GM20431 (cell line): Measurements from ENCODE around the gene CASTOR2.
"Not testable (repeated sequence)": the region's sequence is repeated elsewhere in the genome, so short reads cannot be mapped to it uniquely, and the experiment has no call there.

Experiments used
- in situ Hi-C: fragments of 300-500 bp; cut with MseI, MboI; formaldehyde crosslinking; loops from one replicate; pipeline ENCODE4 v1.15.0; 2020; ENCODE audit warnings: low sequenced_read_pairs; ENCODE audit not compliant: unreplicated experiment

CASTOR2 gene

GRCh38 chr7:74993121-74993520 is 28.6 kb downstream of the CASTOR2 start:
- in situ Hi-C loops: no loop called here

DNA sequence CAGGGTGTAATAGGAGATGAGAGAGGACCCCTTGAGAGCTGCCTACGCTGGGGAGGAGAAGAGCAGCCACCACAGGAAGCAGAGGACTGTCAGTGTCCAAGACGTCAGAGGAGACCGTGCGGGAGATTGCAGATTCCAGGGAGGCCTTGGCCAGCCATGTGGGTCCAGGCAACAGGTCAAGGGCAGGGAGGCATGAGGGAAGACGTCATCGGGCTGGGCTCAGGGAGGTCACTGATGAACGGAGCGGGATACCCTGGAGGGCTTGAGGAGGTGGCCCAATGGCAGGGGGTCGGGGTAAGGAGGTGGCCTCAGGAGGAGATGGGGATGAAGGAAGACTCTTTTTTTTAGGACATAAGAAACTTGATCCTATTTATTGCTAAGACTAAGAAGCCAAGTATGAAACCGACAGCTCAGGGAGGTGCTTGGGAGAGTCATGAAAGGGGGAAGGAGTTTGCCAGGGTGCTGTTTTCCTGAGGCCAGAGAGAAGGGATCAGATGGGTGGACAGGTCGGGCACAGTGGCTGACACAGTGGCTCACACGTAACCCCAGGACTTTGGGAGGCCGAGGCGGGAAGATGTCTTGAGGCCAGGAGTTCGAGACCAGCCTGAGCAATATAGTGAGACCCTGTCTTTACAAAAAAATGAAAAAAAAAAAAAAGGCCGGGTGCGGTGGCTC is 30.5 kb downstream of the CASTOR2 start:
- in situ Hi-C loops: not testable (repeated sequence)

DNA sequence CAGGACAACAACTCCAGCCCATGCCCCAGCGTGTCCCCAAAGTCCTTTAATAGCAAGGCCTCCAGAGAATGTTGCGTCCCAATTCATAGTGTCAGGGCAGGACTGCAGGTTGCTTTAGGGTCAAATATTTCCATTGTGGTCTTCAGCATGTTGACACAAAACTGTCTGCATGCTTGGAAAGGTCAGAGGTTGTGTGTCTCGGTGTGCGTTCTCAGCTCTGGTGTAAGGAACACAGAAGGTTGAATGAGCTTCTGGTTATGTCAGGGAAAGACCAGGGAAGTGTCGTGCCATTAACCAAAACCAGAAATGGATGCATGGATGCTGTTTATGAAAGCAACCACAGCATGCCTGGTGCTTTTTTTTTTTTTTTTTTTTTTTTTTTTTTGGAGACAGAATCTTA is 31.9 kb downstream of the CASTOR2 start:
- in situ Hi-C loops: not testable (repeated sequence)

- in situ Hi-C loops: not testable (repeated sequence)
These were observed 33.3 kb downstream of the CASTOR2 start for GRCh38 chr7:74997811-74998210.

DNA sequence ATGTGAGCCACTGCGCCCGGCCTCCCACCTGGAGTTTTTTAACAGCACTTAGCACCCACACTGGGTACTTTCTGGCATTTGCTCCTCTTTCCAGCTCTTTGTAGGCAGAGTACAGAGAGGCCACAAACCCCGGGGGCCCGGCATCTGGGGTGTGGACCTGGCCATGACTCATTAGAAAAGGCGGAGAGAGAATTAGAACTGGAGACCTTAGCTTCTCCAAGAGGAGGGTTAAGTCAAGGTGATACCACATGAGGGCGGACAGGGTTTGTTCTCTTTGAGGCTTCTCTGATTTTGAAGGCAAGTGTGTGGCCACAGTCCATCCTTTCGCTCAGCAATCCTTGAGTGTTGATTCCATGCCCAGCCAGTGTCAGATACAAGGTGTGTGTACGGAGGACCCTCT is 36.9 kb downstream of the CASTOR2 start:
- in situ Hi-C loops: not testable (repeated sequence)

- in situ Hi-C loops: no loop called here
These were observed 45.5 kb downstream of the CASTOR2 start for GRCh38 chr7:75010036-75010435.

DNA sequence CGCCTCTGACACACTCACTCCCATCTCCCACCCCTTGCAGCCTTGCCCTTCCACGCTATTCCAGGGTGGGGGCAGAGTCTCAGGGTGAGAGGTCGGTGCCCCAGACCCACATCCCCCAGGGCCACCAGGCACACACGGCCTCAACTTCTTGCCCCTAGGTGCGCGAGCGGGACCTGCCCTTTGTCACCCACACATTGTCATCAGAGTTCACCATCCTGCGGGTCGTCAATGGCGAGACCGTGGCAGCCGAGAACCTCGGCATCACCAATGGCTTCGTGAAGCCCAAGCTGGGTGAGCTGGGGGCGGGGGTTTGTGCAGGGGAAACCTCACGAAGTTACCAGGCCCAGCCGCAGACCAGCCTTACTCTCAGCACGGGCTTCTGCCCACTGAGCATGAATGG is 53.3 kb downstream of the CASTOR2 start:
- in situ Hi-C loops: no loop called here

- in situ Hi-C loops: no loop called here
These were observed 54.3 kb downstream of the CASTOR2 start for GRCh38 chr7:75018570-75019364.

GRCh38 chr7:75019800-75020199 is 55.3 kb downstream of the CASTOR2 start:
- in situ Hi-C loops: no loop called here

- in situ Hi-C loops: no loop called here
These were observed 60.4 kb downstream of the CASTOR2 start for GRCh38 chr7:75024922-75025321.

GRCh38 chr7:75028299-75028698 is 63.8 kb downstream of the CASTOR2 start:
- in situ Hi-C loops: no loop called here

DNA sequence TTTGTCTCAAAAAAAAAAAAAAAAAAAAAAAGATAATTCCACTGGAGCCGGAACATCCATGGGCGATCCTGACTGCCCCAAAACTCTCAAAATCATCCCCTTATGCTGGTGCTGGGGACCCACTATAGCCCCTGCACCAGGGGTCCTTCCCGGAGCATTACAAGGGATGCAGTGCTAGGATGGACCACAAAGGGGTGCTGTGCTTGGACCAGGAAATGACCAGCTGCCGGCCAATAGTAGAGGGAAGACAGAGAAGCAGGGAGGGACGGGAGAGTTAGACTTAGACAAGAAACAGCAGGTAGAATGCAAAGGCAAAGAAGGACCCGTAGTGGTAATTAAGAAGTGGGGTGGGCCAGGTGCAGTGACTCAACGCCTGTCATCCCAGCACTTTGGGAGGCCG is 68.6 kb downstream of the CASTOR2 start:
- in situ Hi-C loops: no loop called here

DNA sequence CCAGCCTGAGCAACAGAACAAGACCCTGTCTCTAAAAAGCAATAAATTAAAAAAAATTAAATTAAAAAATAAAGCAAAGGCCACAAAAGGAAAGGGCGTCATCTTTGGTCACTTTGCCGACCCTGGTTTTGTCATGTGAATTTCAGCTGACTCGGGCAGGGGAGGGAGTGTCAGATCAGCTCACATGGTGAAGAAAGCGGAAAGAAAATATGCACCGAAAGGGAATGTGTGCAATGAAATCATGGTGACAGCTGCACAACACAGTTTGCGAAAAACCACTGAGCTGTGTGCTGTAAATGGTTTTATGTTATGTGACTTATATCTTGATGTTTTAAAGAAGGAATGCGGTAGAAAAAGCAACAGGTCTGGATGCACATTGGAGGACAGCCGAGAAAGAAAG is 69.3 kb downstream of the CASTOR2 start:
- in situ Hi-C loops: no loop called here

- in situ Hi-C loops: no loop called here
These were observed 74.0 kb downstream of the CASTOR2 start for GRCh38 chr7:75038508-75038907.

DNA sequence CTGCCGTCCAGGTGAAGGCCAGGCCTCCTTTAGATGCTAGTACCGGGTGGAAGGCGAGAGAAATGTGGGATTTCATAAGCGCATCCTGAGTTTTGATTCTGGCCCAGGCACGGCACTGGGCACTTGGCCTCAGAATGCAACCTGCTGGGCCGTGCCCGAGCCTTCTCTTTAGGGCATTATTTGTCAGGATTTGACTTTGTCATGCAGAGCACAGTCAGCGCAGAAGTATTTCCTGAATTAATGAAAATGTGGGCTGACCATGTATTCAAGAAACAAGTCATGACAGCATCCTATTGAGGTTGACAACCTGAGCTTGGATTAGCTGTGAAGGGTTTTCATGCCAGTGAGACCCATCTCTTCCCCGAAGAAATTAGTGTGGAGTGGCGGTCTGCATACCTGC is 74.7 kb downstream of the CASTOR2 start:
- in situ Hi-C loops: no loop called here

DNA sequence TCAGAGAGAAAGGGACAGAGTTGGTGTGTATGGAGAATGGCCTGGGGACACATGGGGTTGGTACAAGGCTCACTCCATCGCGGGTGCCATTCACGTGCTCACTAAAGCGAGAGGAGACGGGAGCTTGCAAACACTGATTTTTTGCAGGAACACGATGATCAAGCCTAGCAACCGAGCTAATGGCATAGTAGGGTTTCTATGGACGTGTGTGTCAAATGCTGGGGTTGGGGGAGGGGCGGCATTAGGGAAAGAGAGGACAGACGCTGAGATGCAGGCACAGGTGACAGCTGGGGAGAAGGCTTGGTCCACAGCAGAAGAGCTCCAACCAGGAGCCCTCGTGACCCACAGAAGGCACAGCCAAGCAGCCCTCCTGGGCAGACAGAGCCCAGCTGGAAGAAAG is 75.2 kb downstream of the CASTOR2 start:
- in situ Hi-C loops: no loop called here

DNA sequence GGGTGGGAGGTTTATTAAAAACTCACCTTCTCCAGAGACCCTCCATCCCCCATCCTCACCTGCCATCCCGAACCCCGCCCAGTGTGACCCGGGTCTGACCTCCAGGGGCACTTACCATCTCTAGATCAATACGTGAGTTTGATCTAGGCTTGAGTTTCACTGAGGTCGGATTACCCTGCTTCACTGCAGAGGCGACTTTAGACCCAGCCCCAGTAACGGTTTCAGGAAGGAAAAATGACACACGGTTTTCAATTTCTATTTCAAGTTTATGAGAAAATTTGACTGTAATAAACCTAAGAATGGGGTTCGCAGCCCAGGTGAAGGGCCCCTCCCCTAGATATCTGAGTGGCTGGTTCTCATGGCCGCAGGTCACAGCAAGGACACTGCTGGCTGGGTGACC is 76.0 kb downstream of the CASTOR2 start:
- in situ Hi-C loops: no loop called here

GRCh38 chr7:75042286-75042685 is 77.8 kb downstream of the CASTOR2 start:
- in situ Hi-C loops: no loop called here

DNA sequence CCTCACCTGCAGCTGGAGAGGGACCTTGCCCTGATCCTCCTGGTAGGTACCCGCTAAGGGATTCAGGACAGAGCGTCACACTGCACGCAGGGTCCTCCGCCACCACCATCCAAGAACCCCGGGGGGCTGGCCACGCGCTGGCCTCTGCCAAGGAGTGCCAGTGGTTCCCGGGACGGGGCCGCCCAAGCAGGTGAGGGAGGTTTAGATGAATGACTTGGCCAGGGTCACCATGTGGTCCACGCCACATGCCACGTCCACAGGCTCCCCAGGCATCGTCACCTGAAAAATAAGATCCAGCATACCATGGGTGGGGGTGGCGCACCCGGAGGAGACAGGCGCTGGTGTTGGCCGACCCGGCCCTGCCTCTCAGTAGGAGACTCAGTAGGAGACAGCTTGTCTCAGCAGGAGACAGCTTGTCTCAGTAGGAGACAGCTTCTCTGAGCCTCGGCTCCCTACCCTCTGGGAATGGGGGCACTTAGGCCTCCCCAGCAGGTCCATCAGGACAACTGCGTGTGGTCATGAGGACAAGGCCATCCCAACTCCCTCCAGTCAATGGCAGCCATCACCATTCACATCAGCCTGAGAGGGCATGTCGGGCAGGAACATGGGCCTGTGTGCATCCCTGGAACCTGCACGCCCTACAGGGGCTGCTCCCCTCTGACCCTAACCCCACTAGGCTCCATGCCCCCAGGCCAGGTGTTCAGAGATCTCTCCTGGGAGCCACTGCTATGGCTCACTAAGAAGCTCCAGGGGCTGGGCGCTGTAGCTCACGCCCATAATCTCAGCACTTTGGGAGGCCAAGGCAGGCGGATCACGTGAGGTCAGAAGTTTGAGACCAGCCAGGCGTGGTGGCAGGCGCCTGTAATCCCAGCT is 78.6 kb downstream of the CASTOR2 start:
- in situ Hi-C loops: no loop called here

GRCh38 chr7:75045881-75046280 is 81.4 kb downstream of the CASTOR2 start:
- in situ Hi-C loops: no loop called here
